ENCODE results near the gene IL24.

IL24 gene

DNA sequence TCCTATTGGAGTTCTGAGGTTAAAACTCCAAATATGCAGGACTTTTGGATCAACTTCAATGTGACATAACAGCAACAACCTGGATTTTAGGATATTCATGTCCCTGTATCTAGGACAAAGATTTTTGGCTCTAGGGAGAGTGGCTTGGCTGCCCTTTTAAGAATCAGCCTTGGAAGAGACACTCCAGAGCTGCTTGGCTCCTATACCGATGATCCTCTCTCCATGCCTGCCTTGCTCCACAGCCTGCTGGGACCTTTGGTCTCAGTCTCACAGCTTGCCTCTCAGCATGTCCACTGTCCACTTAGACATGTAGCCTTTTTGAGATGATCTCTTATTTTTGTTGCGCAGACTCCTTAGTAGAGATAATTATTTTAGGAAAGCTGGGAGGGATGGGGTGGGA is 29.0 kb downstream of the IL24 start:
- no peak for DNase-seq

DNA sequence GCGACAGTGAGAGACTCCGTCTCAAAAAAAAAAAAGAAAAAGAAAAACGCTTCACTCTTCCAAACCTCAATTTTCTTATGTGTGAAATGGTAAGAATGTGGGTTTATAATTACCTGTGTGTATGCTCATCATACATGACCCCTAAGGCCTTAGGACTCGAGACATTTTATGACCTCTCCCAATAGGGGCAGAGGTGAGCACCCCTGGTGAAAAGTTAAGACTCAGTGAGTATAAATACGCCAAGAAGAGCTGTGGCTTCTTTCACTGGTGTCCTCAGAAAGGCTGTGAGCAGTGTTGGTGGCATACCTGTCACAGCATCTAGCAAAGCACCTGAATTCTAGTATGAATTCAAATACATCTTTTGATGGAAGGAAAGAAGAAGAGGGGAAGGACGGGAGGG is 32.3 kb downstream of the IL24 start:
- no peak for DNase-seq

DNA sequence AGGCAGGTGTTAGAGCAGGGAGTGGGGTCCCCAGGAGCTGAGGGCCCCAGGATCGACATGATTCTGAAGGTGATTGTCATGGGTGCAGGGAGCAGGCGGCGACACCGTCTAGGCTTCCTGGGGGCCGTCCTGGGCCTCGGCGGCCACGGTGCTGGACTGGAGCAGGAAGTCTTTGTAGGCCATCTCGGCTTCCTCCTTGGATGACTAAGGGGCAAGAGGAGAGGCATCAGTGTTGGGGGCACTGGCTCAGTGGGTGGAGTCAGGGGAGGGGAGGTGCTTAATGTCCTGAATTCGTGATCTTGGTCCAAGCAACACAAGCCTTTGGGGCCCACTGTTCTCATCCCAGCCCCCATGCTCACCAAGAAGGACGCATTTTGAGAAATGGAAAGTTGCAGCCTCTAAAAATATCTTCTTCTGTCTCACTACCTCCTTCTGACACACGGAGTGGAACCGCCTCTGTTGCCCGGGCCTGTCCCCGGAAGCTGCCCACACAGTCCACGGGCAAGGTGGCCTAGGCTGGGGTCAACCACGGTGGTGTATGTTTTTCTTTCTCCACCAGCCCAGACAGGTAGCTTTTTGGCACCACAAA is 33.1 kb downstream of the IL24 start:
- peak in 1 of 2 experiments; percentile 19 for DNase-seq

DNA sequence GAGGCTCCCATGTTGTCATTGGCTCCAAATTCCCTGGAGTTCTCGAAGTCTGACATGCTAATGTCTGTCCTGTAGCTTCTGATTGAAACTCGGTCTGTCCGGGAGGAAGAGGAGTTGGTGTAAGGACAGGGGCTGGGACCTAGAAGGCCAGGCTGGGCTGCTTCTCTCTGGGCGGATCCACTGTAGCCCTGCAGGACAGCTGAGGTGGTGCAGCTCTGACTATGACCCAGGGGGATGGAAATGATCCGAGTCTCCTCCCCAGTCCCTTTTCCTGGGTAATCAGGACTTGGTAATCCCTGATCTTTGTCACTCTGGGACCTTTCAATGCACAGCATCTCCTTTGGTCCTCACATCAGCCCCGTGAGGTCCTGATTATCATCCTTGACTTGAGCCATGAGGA is 34.5 kb downstream of the IL24 start:
- no peak for DNase-seq

DNA sequence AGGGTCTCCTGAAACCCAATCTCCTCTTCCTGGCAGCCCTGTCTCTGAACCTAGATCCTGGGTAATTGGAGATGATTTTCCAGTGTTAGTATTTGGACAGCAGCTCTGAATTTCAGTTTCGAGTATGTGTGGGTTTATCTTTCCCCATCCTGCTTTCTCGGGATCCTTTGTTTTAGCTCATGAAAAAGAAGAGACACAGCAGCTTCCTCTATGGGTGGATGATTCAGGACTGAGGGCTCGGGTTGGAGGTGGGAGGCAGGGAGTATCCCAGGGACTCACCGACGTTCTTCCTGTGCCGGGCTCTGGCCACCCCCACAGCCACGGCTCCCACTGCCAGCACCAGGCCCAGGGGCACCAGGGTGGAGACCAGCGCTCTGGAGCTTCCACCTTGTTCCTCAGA is 34.9 kb downstream of the IL24 start:
- DNase-seq: no peak

DNA sequence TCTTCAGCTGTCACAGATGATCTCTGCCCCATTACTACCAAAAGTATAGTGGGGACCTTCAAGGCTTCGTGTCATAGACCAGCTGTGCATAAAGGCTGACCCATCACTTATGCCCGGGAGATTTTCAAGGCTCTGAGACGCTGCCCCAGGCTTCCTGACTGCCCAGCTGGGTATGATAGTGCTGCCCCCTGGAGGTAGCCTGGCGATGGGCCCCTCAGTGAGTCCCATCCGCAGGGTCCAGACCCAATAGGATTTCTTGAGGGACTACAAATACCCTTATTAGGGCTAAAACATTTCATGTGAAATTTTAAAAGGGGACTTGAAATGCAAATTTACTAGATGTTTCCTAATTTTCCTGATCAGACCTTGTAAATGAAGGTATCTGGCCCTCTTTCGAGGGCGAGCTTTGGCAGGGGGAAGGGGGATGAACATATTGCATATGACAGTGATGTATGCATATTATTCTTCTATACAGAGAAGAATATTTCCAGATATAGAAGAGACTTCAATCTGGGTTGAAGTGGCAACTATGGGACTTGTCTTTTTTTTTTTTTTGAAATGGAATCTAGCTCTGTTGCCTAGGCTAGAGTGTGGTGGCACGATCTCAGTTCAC is 36.2 kb downstream of the IL24 start:
- DNase-seq: peak; percentile 61 to 69

DNA sequence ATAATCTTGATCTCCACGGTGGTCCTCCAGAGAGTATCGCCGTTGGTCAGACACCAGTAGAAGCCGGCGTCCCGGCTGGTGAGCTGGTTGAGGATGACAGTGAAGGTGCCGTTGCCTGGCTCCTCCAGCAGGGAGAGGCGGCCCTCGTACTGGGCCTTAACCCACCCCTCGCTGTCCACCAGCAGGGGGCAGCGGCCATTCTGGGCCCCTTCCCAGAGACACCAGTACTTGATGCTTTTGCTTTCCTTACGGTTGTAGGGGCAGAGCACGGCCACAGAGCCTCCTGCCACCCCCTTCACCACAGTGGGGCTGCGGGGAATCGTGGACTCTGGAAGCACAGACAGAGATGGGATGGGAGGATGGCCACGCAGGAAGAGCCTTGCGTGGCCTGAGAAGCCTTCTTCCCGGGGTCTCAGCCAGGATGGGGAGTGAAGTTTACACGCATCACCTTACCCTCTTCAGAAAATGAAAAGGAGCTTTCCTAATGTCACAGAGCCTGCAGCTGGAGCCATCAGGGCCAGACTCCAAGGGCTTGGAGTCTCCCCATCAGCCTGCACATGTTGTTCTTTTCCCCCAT is 38.3 kb downstream of the IL24 start:
- peak in 1 of 2 experiments; percentile 47 for DNase-seq

DNA sequence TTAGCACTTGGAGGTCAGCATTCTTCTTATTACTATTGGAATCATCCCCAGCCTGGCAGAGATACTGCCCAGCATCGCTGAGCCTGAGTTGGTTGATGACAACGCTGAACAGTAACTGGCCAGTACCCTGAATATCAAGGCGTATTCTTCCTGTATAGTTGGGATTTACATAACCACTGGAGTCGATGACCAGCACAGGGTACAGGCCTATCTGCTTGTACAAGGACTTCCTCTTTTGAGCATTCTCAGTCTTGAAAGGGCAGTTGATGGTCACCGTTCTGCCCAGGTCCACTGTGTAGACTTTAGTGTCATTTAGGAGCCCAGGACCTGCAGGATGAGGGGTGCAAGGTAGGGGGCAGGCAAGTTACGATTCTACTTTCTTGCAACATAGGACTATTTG is 40.2 kb downstream of the IL24 start:
- no peak for DNase-seq

DNA sequence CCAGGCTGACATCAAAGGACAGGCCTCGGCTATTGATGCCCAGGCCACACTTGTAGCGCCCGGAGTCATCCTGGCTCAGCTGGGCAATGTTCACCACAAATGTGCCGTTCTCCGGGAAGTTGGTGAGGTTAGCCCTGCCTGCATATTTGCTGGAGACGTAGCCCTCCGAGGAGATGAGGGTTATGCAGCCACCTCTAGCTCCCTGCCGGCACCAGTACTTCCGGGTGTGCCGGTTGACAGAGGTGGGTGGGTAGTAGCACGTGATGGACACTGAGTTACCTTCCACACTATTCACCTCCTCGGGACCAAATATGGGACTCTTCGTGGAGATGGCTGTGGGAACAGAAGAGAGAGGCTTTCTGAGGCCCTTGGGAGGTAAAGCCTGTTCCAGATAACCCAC is 41.9 kb downstream of the IL24 start:
- DNase-seq: no peak

DNA sequence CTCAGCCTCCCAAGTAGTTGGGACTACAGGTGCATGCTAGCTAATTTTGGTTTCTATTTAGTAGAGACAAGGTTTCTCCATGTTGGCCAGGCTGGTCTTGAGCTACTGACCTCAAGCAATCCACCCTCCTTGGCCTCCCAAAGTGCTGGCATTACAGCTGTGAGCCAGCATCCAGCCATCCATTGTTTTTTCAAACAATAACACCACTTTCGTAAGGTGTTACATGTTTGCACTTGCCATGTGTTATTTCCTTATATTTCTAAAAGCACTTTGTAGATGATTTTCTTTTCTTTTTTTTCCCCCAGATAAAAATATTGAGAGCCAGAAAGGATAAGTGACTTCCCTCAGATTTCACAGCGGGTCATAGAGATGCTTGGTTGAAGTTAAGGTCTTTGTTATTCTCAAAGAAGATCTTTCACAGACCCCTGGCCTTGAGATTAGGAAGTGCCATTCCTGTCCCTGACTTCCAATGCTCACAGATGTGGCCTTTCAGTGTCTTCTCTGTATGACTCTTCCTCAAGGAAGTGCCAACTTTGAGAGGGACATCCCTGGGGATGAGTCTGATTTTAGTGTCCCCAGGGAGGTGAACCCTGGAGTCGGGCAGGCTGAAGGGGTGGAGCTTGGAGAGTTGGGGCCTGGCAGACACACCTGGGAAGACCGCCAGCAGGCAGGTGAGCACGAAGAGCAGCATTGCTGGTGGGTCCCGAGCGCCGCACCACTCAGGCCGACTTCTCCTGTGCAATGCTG is 42.8 kb downstream of the IL24 start:
- no peak for DNase-seq

DNA sequence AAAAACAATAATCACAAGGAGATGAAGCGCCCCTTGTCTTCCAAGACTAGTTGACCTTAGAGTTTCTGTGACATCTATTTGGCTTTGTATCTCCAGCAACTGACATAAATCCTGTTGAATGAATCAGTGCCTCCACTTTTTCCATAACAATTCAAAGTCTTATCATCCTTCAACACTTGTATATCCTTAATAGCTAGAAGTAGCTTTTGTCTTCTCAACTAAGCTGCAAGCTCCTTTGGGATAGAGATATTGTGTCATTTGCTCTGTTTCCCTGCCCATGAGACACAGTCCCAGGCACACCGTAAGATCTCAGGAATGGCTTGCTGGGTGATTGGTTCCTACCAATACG is 43.3 kb downstream of the IL24 start:
- DNase-seq: no peak

DNA sequence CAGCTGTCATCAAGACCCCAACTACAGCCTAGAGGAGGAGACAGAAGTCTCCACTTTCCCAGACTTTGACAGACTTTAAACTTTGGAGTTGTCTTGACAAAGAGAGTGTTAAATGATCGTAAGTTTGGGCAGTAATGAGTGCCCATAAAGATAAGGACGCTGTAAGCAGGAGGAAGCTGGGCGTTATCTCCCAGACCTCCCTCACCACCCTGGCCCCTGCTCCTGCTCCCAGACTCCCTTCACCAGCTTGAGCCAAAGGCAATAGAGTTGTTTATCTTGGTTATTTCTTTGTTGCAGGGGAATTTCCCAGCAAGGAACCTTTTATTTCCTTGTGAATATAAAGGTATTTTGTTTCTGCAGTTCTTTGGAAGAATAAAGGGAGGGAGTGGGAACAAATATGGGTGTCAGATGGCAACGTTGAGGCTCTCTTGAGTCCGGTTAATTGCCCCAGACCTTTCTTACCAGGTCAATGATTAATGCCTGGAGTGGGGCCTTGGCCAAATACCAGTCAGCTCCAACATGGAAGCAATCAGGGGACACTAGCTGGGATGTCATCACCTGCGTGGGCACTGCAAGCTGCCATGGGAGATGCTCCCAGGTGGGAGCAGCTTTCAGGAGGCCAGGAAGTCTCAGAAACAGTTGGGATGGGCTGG is 44.6 kb downstream of the IL24 start:
- no peak for DNase-seq

DNA sequence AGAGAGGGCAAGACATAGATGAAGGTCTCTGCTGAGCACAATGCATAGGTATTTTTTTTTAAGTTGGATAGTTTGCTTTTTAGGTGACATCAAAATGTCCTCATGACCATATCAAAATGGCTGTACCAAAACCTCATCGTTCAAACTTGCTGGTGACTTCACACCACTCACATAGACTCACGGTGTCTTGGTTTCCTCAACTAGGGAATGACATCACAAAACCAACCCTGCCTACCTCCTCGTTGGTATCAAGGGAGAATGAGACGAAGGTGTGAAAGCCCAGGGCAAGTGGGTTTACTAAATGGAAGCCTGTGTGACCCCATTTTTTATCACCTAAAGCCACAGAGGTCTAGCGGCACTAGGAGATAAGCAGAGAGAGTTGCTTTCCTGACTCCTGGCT is 47.5 kb downstream of the IL24 start:
- DNase-seq: no peak

DNA sequence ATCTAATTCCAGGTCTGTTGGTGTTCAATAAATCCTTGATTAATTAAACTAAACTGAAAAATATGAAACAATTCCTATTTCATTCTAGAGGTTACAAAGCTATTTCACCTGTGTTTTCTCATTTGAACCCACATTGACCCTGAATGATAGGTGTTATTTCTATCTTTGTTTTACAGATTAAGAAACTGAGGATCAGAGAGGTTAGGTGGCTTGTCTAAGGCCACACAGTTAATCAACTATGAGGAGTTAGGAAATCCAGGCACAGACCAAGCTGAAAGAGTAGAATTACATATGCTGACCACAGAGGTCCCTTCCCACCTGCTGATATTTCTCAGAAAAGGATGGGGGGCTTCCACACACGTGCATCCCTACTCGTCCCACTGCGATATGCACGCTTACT is 48.5 kb downstream of the IL24 start:
- no peak for DNase-seq

DNA sequence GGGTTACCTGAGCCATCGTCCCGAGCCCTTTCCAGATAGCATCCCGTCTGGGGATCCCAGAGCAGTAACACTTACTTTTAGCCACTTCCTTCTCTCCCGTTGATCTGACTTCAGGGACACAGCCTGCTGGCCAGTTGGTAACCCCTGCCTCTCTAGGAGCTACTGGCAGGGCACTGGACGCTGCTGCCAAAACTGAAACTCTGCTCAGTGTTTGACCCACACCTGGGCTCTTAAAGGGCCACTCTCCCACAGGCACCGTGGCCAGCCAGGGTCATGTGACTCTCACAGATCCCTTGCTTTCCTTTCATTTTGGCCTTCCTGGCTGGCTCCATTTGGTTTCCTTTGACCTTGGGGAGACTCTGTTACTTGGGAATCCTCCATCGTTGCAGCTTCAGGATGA is 49.0 kb downstream of the IL24 start, which contains the start of gene PIGR:
Gene PIGR, minus strand, starts transcription at position 206 of the 400 bp plus-strand sequence. CDS start 5,935 bp downstream, outside the sequence.
- DNase-seq: no peak

DNA sequence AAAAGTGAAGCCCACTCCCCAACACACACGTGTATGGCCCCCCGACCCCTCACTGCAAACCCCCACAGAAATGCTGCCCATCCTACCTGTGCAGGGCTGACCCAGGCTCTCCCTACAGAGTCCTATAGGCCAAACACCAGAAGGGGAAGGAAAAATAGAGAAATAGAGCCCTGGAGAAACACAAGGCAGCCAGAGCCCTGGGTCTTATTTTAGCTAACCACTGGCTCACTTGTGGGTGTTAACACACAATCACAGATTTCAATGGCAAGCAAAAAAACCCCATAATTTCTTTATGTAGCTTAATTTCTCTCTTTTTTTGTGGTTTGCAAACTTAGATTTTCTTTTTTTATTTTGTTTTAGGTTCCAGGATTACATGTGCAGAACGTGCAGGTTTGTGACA is 50.0 kb downstream of the IL24 start:
- DNase-seq: no peak

DNA sequence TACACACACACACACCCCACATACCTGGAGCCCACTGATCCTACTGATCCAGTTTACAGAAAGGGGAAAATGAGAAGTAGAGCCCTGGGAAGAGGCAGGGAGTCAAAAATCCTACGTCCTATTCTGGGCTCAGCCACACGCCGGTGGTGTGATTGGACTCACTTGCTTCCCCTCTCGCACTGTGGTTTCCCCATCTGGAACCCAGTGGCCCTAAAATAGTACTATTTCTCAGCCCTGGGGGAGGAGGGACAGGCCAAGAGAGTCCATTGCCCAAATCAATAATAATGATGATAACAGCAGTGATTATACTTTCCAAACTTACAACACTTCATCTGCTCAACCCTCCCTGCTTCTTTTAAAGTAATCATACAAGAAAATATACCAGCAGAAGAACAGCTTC is 52.0 kb downstream of the IL24 start:
- no peak for DNase-seq

DNA sequence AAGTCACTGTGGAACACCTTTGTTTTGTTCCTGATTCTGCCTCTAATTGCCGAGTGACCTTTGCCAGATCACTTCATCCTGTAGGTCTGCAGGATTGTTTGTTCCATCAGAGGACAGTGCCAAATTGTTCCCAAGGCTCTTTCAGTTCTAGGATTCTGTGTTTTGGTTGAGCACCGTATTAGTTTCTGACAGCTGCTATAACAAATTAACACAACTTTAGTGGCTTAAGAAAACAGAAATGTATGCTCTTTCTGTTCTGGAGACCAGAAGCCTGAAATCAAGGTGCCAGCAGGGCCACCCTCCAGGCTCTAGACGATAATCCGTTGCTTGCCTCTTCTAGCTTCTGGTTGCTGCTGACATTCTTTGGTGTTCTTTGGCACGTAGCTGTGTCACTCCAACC is 52.4 kb downstream of the IL24 start:
- no peak for DNase-seq

DNA sequence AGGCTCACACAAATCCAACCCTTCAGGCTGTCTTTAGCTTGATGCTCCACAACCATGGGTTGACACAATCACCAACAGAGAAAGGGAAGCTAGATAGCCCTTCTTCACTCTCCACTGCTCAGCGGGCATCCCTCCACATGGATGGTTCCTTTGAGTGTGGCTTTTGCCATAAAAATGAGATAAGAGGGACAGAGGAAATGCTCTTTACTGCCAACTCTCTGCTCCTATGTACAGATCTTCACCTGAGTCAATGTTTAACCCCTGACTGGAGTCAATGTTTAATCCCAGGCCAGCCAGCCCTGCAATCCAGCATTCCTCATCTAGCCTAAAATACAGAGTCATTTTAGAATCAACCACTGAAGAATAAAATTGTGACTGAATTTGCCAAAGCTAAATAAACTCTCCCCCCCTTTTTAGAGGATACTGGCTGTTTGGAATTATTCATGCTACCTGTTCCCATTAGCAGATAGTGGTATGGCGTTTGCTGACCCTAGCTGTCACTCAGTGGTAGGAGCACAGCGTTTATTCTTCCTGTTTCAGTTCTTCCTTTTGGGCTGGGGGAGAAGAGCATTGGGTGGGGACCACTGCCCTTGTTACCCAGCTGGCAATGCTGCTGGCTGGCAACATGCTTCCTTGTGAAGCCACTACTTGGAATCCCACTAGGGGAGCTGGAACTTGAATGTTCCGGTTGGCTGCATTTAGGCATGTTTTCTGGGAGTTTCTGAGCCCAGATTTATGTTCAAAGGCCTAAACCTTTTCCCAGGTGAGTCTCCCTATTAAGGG is 54.3 kb downstream of the IL24 start:
- DNase-seq: no peak

DNA sequence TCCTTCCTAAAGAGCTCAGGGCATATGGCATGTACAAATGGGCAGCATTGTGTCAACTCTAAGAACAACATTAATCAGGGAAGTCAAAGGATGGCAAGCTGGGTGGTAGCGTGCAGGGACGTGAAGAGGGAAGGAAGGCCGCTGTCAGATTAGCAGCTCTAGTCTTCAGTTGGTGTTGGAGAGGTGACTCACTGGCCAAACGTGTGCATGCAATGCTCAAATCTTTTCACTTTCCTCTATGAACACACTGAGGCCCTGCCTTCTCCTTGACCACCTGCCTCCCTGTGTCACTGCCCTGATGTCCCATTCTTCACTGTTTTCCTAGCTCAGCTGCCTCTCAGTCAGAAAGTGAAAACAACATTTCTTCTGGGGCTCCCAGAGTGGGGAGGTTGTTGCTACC is 54.9 kb downstream of the IL24 start:
- no peak for DNase-seq

DNA sequence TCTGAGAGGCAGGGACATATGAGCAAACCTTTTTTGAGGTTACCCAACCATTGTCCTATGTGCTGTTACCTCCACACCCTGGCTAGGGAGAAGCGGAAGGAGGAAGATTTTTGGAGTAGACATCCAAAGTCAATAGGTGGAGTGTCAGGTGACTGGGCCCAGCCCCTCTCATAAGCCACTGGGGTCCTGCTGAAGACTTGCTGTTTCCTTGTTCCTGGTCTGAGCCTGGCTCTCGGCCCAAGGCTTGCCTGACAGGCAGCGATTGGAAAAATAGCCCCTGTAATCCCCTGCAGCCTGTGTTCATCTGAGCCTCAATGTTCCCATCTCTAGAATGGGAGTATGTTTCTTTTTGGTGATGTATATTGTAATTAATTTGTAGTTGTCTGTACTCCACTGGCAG is 55.9 kb downstream of the IL24 start:
- no peak for DNase-seq

DNA sequence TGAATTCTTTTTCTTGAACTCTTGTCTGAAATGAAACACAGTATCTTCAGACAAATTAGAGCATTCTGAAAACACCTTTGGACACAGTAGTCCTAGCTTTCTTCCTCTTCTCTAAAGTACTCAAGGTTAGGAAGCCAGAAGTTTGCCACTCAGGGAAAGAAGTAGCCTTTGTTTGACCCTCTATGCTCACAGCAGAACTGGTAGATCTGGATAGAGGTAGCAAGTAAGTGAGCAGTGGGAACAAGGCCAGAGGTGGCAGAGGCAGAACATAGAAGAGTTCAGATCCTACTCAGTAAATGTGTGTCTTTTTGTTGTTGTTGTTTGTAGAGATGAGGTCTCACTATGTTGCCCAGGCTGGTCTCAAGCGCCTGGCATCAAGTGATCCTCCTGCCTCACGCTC is 56.4 kb downstream of the IL24 start:
- DNase-seq: no peak
